Measurements from ENCODE around the gene NCAPG2.

Gene NCAPG2

GRCh38 chr7:158722574-158723237 is 18.1 kb upstream of the NCAPG2 start:
- H3K4me3 ChIP-seq (IDR thresholded peaks at IDR 0.05; ENCODE audit: insufficient read depth, low read depth, low read length) = no peak overlapping the region
- H3K27ac ChIP-seq = no peak overlapping the region
- no peaks in the 10 kb centered on the region for H3K4me1 ChIP-seq (ENCODE audit: low read depth, poor library complexity, severe bottlenecking)
- H3K79me2 ChIP-seq (ENCODE audit: insufficient read depth, low read depth) = no peaks in the 10 kb centered on the region
- no peak overlapping the region for H3K4me2 ChIP-seq
- H4K20me1 ChIP-seq (ENCODE audit: insufficient read depth) = no peaks in the 10 kb centered on the region
- no peak overlapping the region for H3K9ac ChIP-seq
- H3K36me3 ChIP-seq (ENCODE audit: insufficient read depth) = no peaks in the 10 kb centered on the region
- H3K27me3 ChIP-seq (ENCODE audit: insufficient read depth, low read depth) = peaks cover 4% of the 10 kb centered on the region; the same call in 1 of the 2 replicates
- H2AFZ ChIP-seq (ENCODE audit: low read depth) = no peak overlapping the region
- TF ChIP-seq CTCF (conservative IDR thresholded peaks at IDR 0.05; ENCODE audit: low read depth, low read length) = no peak

DNA sequence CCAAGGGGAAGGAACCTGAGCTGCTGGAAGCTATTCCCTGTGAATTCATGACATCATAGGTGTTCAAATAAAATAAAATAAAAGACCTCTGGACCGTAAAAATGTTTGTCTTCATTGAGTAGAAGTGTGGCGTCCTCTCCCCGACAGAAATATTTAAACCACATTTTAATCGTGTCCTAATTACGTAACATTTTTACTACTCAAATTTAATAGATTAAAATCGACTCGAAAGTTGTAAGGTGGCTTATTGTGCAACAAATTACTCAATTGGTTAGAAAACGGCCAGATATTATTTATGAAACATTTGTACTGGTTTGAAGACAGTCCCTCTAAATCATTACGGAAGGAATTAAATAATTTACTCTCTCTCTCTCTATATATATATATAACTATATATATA is 15.5 kb upstream of the NCAPG2 start:
- Histone ChIP-seq H3K4me1 (ENCODE audit: low read depth, poor library complexity, severe bottlenecking) (no peaks in the 10 kb centered on the region), H3K36me3 (ENCODE audit: insufficient read depth) (no peaks in the 10 kb centered on the region), H3K9ac (no peak overlapping the region), H4K20me1 (ENCODE audit: insufficient read depth) (no peaks in the 10 kb centered on the region), H3K27me3 (ENCODE audit: insufficient read depth, low read depth) (peaks cover 4% of the 10 kb centered on the region), H2AFZ (ENCODE audit: low read depth) (no peak overlapping the region), H3K79me2 (ENCODE audit: insufficient read depth, low read depth) (no peaks in the 10 kb centered on the region), H3K27ac (no peak overlapping the region), H3K4me2 (no peak overlapping the region), H3K4me3 (IDR thresholded peaks at IDR 0.05; ENCODE audit: insufficient read depth, low read depth, low read length) (no peak overlapping the region)
- no peak for TF ChIP-seq CTCF (conservative IDR thresholded peaks at IDR 0.05; ENCODE audit: low read depth, low read length)

- H3K4me2 ChIP-seq = no peak overlapping the region
- H2AFZ ChIP-seq (ENCODE audit: low read depth) = no peak overlapping the region
- H3K36me3 ChIP-seq (ENCODE audit: insufficient read depth) = no peaks in the 10 kb centered on the region
- no peaks in the 10 kb centered on the region for H3K4me1 ChIP-seq (ENCODE audit: low read depth, poor library complexity, severe bottlenecking)
- H3K27me3 ChIP-seq (ENCODE audit: insufficient read depth, low read depth) = peaks cover 4% of the 10 kb centered on the region
- no peaks in the 10 kb centered on the region for H4K20me1 ChIP-seq (ENCODE audit: insufficient read depth)
- no peak overlapping the region for H3K4me3 ChIP-seq (IDR thresholded peaks at IDR 0.05; ENCODE audit: insufficient read depth, low read depth, low read length)
- H3K9ac ChIP-seq = no peak overlapping the region
- no peaks in the 10 kb centered on the region for H3K79me2 ChIP-seq (ENCODE audit: insufficient read depth, low read depth)
- no peak overlapping the region for H3K27ac ChIP-seq
- no peak for TF ChIP-seq CTCF (conservative IDR thresholded peaks at IDR 0.05; ENCODE audit: low read depth, low read length)
Observed at GRCh38 chr7:158716802-158717201, 12.2 kb upstream of the NCAPG2 start.

DNA sequence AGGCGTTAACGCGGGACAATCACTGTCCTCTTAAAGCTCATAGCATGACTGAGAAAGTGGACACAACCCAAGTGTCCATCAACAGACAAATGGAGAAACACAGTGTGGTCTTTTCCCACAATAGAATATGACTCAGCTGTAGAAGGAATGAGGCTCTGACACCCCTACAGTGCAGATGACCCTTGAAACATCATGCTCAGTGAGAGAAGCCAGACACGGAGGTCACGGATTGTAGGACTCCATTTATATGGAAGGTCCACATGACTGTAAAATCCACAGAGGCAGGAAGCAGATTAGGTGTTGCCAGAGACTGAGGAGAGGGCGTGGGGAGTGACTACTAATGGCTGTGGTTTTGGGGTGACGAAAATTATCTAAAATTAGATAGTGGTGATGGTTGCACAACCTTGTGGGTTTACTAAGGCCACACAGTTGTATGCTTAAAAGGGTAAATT is 6.1 kb upstream of the NCAPG2 start:
- Histone ChIP-seq H3K27ac (peak overlapping the region; percentile 17; the same call in 1 of the 2 replicates), H4K20me1 (ENCODE audit: insufficient read depth) (no peaks in the 10 kb centered on the region), H3K9ac (no peak overlapping the region), H3K36me3 (ENCODE audit: insufficient read depth) (no peaks in the 10 kb centered on the region), H3K27me3 (ENCODE audit: insufficient read depth, low read depth) (no peaks in the 10 kb centered on the region), H3K4me2 (peak overlapping the region; percentile 37), H2AFZ (ENCODE audit: low read depth) (peak overlapping the region; percentile 59; the same call in 1 of the 2 replicates), H3K4me3 (IDR thresholded peaks at IDR 0.05; ENCODE audit: insufficient read depth, low read depth, low read length) (no peak overlapping the region), H3K79me2 (ENCODE audit: insufficient read depth, low read depth) (no peaks in the 10 kb centered on the region), H3K4me1 (ENCODE audit: low read depth, poor library complexity, severe bottlenecking) (peaks cover 15% of the 10 kb centered on the region)
- TF ChIP-seq CTCF (conservative IDR thresholded peaks at IDR 0.05; ENCODE audit: low read depth, low read length) = no peak
